Activated CD4-positive, CD25-positive, alpha-beta regulatory T cell treated with anti-CD3 and anti-CD28 coated beads, Interleukin-2, amount 50 U/mL, for 16 hours (primary cell): Measurements from ENCODE around the gene FANCC.

Experiments used
- DNase-seq: peaks from one replicate; pipeline ENCODE4 v3.0.0-alpha.2; 2020; ENCODE audit warnings: low read depth, low spot score

The FANCC gene

DNA sequence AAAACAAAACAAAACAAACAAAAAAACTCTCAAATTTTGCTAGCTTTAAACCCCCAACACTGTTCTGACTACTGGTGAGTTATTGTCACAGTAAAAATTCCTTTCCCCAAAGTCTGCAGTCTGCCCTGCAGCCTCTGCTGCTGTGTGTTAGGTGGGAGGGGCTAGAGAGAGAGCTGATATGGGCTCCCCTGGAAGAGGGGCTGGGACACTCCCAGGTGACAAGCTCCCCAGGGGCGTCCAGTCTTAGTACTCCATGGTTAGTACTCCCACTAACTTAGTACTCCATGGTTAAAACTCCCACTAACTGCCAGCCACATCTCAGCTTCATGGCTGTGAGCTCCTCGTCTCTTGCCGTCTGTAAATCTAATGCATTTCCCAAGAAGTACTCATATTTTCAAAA, 191.9 kb downstream of the FANCC start:
- DNase-seq, result no peak

DNA sequence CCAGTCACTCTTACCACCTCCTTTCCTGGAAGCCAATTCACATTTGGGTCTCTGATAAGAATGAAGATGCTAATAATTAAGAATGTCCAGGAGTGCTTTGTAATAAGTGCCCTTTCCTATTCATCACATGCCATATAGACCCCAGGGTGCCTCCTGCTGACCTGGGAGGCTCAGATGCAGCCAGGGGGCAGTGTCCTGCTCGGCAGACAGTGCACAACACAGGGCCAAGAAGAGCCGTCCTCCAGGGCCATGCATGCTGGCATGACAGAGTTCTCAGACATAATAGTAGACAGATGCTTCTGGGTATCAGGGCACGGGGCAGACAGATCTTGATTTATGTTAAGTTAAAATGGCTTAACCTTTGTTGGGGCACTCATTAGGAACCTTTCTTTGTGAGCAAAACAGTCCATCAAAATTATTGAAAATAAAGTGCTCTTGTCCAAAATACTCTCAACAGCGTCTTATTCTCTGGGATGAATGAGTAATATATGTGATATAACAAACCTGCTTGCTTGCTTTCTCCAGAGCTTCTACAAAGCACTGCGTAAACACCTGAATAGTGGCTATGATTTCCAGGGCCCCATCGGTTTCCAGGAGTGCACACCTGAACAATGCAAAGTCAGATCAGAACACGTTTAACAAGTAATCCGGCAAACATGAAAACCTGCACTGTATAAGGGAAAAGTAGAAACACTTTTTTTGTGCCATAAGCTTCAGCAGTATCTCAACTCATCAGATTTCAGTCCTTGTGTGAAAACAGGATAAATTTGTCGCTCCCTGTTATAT, 192.7 kb downstream of the FANCC start:
- DNase-seq, result no peak

DNA sequence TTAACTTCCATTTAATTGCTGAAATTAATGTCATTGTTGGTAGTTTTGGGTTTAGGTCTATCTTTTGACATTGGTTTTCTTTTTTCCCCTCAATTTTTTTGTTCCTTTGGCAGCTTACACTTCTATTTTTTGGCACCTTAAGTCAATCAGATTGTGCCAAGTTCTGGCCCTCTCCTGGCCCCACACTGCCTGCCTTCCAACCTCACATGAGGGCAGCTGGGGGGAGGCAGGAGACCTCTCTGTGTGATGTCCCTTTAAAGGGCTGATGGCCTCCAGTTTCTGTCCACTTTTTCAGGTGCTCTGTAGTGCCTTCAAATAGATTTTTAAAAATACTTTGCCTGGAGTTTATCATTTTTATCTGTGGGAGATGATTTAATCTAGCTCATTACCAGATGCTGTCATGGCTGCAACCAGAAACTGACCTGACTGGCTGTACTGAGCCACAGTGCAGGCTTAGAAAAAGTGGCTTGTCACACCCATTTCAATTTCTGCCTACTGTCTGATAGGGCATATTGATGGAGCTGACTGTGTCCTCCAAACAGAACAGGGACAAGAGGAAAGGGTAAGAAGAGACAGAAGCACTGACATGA, 196.6 kb downstream of the FANCC start:
- DNase-seq, result no peak

DNA sequence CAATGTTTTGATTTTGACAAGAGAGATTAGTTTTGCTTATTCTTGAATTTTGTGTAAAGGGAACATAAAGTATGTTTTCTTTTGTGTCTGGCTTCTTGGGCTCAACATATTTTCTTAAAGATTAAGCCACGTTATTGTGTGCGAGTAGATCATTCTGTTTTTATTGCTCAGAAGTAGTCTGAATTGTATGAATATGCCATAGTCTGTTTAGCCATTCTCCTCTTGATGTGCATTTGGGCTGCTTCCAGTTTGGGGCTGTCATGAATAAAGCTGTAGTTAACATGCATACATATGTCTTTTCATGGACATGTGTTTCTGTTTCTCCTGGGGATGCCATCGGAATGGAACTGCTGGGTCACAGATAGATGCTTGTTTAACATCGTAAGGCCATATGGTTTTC, 198.9 kb downstream of the FANCC start:
- no peak for DNase-seq

DNA sequence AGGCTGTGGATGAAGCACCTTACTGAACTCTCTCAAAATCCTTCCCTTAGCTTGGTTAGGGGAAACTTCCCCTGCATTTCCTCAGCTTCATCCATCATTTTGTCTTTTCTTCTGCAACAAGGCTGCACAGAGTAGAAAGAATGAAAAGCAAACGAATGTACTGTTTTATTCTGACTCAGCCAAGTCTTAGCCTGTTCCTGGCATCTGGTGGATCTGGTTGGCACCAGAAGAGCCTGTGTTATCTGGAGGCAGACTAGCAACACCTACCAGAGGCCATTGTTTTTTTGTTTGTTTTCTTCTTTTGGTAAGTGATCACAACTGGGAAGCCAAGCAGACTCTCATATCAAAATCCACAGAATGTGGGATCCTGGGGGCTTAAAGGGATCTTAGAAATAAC, 200.7 kb downstream of the FANCC start:
- no peak for DNase-seq

DNA sequence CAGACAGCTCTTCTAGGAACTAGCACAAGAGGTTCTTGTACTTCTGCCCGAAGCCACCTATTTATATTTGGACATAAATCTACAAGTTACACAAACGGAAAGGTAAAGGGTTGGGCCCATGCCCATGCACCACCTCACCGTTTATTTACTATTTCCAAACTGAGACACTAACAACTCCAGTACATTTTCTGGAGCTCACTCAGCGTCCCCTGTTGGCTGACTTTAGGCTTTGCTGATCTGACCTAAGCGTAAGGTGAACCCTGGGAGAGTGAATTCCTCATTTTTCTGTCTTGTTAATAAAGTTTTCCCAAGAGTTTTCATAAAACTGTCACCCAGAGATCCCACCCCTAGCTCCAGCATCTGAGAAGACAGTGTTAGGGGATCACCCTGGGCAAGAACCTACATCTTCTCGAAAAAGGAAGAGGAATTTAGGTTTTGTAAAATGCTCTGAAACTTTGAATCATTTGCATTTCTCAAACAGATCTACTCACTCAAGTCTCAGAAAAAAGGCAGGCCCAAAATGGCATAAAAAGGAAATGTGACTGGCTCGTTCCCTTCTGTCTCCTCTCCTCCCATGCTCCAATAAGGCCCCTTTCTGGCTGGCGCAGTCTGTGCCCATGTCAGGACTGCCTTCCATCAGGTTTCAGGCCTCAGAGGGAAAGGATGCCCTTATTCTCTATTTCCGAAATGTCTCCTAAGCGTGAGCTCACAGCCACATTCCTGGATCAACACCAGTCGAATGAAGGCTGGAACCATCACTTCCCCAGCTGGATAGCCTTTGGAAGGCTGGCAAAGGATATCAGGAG, 201.3 kb downstream of the FANCC start:
- DNase-seq, result no peak

DNA sequence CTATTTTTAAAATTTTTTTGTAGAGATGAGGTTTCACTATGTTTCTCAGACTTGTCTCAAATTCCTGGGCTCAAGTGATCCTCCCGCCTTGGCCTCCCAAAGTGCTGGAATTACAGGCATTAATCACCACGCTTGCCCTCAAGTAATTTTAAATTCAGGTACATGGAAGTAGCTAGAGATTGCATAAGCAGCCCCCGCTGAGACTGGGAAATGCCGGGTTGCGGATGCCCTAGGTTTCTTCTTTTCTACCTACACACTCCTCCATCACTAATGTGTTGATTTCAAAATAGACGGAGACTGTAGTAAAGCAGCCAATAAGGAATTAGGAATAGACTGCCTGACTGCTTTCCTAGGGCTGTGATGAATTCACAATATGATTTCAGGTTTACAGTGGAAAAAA, 202.4 kb downstream of the FANCC start:
- DNase-seq, result no peak

DNA sequence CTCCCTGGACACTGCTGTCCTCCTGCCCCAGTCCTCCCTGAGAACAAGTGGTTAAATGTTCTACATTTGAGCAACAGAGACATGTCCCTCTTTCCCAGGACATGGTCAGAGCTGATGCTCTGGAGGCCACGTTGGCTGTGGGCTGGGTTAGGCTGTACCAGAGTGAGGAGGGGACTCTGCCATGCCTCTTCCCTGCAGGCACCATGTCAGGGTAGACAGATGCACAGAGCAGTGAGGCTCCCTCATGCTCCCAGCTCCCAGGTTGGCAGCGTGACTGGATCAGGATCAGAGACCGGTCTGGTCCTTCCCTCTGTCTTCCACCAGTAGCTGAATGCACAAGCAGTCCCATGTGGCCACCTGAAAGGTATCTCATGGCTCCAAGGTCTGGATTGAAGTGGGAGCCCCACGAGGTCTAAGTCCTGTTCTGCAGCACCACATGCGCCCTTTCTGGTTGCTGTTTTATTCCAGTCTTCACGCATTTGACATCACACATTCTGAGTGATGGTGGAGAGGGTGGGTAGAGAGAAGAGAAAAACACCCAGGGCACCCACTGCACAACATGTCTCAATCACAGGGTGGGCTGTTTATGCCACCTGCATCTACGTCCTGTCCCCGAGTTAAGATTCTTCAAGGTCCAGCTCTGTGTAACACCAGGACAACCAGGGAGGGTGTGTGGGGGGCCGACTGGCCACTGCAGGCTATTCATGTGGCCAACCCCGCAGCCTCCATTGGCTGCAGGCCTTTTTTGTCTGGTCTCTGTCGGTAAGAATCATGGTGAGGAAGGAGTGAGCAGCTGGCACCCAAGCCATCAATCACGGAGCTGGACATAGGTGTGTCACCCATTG, 204.9 kb downstream of the FANCC start:
- no peak for DNase-seq

DNA sequence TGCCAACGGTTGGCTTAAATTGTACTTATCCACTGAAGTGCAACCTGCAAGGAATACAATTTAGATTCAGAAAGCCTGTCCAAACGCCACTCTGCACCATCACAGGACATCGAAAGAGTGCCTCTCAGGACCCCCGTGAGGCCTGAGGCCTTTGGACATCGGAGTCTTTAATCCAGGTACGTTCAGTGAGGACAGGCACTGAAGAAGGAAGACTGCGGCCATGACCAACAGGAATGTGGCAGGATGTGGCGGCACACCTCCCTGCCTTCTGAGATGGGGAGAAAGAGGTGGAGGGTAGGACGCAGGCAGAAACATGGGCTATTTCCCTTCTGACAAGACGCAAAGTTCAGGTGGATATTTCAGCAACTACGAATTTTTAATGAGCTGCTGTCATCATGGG, 205.8 kb downstream of the FANCC start:
- DNase-seq, result no peak

DNA sequence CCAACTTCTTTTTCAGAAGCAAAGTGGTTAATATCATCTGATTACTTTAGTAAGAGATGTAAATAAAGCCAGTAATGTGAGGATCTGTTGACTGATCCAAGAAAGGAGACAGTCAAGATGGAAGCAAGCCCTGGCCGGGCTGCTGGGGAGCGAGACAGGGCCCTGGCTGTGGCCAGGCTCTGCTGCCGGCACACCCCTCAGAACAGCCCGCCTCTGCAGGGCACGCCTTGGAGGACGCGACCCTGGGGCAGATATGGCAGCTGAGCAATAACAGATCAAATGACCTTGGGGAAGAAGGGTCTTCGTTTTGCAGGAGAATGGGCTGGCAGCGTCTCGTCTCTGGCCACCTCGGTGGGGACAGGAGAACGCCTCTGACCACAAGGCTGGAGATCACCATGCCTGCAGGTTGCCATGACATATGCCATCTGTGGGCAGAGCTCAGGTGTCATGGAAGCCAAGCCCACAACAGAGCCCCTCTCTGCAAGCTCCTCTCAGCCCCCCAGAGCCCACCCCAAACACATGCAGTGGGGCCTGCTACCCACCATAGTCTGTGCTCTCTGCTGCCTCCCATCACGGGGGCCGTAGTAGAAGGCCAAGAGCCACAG, 206.5 kb downstream of the FANCC start:
- no peak for DNase-seq

DNA sequence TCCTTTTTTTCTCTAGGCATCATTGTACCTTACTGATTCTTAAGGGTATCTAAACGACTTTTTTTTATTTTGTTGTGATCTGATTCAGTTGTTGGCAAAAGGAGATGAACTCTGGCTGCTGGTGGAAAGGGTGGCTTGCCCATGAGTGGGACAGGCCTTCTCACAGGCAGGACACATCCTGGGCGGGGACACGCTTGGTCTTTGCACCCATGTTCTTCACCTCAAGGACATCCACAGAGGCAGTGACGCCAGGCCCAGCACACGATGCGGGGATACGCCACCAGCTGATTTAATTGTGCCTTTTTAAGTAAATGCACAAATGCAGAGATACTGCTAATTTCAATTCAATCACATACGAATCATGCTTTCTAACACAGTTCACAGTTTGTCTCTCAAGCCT, 208.1 kb downstream of the FANCC start:
- DNase-seq, result no peak

DNA sequence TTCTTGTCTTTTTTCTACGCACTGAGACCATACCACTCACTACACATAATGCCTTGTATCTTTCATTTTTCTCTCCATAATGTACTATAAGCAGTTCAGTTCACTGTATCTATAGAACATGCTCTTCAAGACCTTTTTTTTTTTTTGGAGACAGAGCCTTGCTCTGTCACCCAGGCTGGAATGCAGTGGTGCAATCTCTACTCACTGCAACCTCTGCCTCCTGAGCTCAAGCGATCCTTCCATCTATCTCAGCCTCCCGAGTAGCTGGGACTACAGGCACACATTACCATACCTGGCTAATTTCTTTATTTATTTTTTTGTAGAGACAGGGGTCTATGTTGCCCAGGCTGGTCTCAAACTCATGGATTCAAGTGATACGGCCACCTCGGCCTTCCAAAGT, 208.7 kb downstream of the FANCC start:
- no peak for DNase-seq

DNA sequence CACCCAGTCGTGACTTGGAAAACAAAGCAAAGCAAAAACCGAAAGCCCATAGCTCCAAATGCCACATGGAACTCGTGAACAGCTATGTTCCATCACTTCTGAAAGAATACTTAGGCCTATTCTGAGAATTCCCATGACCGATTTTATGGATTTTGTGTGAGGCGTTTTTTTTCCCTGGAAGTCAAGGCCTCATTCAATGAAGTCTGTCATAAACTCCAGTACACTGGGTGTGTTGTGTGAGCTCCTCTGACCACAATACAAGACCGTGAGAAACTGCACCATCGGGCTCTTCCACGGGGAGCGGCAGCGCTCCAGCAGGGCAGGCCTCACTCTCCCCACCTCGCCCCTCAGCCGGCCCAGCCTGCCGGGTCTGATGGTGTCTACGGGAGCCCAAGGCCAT, 209.5 kb downstream of the FANCC start:
- no peak for DNase-seq

DNA sequence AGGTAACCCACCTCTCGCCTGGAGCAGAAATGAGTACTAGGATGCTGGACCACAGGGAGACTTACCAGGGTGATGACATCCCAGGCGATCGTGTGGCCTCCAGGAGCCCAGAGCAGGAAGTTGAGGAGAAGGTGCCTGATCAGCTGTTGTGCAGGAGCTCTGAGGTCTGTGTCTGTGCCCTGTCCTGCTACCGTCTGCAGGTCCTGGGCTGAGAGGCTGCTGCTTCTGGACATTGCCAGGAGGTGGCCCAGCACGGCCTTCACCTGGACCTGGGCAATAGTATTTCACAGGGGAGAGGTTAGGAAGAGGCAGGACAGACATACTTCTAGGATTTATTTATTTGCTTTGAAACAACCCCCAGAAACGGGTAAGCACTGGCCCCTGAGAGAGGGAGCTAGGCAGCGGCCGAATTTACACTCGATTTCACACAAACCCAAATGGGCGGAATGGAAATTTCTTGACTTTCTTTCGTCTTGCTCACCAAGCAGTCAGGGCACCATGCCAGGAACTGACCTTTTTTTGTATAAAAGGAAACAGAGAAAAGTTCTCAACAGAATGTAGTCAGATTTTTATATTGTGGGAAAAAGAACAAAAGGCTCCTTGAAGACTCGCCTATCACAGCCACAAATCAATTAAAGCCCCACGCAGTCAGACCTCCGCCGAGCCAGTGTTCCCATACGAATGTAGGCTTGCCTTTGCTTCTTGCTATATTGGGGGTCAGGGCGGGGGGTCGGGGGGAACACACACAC, 210.3 kb downstream of the FANCC start:
- no peak for DNase-seq

DNA sequence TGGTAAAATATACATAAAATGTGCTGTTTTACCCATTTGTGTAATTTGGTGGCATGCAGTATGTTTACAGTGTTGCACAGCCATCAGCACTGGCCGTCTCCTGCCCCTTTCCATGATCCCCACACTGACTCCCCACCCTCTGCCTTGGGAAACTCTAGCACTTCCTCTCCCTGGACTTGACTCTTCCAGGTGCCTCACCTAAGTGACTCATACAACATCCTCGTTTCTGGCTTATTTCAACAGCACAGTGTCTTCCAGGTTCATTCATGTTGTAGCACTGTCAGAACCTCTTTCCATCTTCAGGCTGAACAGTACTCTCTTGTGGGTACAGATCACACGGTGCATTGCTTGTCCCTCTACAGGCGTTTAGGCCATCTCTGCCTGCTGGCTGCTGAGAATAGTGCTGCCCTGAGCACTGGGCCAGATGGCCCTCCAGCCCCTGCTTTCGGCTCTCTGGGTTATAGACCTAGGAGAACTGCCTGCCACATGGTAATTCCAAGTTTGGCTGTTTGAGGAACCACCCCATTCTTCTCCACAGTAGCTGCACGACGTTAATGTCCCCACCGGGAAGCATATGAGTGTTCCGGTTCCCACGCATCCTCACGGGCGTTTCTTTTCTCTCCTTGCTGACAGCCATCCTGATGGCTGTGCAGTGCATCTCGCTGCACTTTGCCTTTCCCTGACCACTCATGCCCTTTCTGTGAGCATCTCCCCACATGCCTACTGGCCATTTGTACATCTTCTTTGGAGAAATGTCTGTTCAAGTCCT, 211.8 kb downstream of the FANCC start:
- DNase-seq, result no peak

DNA sequence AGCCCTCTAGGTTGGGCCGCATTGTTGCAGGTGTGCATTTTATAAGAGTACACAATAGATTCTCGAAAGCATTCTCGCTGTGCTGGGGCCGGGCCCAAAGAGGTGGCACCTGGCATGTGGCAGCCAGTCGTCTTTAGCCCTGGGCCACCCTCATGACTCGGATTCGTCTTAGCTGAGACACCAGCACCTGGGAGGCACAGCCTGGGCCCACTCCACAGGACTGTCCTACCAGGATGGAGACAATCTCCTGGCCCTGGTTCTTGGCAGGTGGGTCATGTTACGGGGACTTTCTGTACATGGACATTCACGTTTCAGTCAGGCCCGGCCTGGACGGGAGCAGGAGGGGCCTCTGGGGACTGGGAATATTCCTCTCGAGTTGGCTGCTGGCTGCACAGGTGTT, 212.5 kb downstream of the FANCC start:
- no peak for DNase-seq

DNA sequence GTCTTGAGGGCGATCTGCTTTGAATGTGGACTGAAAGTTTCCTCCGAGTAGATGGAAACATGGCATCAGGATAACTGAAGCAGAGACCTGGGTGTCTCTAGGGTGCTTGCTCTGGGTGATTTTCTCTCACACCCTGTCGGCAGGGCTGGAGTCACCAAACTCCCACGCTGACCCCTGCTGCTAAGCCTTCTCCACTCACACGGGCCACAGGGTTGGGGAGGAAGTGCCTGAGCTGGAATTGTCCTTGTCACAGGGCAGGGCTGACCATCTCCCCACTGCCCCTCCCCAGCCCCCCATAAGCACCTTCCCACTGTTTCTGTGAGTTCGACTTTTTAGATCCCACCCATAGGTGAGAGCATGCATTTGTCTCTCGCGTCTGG, 212.9 kb downstream of the FANCC start:
- no peak for DNase-seq

DNA sequence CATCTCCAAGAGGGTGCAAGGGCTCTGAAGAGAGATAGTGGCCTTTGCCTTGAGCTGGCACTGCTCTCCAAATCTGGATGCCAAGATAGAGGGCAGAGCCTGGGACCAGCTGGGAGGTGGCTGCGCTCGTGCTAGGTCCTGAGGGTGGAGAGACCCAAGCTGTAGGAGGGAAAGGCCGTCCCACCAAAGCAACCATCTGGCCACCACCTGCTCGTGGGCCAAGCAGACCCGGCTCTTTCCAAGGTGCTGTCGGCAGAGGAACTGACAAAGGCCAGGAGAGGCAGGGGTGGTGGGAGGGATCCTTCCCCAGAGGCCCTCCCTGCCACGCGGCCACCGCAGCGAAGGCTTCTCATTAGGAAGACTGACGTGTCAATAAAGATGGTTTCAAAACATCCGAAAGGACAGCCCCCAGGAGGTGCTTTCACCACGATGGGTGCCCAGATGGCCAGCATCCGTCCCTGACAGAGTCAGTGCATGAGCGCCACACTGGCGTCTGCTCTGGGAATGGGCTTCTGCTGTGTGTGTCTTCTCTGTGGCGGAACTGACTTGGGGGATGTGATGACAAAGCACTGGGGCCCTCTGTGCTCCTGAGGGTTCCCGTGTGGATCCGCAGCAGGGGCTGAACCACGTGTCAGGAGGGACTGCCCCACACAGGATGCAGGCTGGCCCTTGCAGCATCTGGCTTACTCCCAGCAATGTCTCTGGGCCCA, 213.5 kb downstream of the FANCC start:
- no peak for DNase-seq

DNA sequence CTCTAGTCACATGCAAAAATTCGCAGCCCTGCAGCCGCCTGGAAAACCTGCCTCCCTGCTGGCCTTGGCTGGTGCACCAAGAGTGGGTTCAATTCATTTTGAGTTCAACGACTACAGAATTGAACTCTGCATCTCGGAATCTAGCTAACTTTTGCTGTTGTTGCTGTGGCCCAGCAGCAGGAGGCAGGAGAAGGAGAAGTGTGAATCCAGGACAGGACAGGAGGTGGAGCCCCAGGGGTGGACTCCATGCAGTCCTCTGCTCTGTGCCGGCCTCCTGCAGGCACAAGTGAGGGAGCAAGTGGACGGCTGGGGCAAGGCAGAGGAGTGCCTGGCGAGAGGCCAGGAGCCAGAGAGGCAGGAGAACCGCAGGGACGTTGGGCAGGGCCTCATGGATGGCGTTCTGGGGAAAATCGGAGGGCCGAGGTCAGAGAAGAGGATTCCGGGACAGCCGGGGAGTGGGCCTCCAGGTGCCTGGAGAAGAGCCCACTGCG, 214.2 kb downstream of the FANCC start:
- DNase-seq, result no peak
